Upper lobe of left lung (tissue), 6 donors: Measurements from ENCODE around the gene SNRNP35. TPM values are rescaled to one million over a fixed set of nuclear protein-coding genes. Genes with fewer than 3 reads are reported as not detected.
A peak's percentile ranks its signal among the peaks of the same experiment; 100 is the strongest.
"Not testable (repeated sequence)": the region's sequence is repeated elsewhere in the genome, so short reads cannot be mapped to it uniquely, and the experiment has no call there.

Source experiments
- ATAC-seq, 2 donors: fragments of 200-7000 bp; cut with Tn5 transposase; one replicate each; pipeline ENCODE4 v1.9.1; 2022; ENCODE audit warnings: mild to moderate bottlenecking in 2 of 2, moderate library complexity in 2 of 2; ENCODE audit not compliant: low FRiP score in 2 of 2
- DNase-seq, 2 donors: peaks; one replicate each; pipeline ENCODE4 v3.0.0-alpha.2; 2019 to 2020
- H3K27ac ChIP-seq, 4 donors: fragments of 200-600 bp; sonication (generic); one replicate each; pipeline ENCODE4 v1.5.1; 2016 to 2019
- H3K27me3 ChIP-seq, 4 donors: fragments of 200-600 bp; sonication (generic); one replicate each; pipeline ENCODE4 v1.5.1; 2017 to 2019
- H3K36me3 ChIP-seq, 4 donors: fragments of 200-600 bp; sonication (generic); one replicate each; pipeline ENCODE4 v1.5.1; 2016 to 2019
- H3K4me1 ChIP-seq, 4 donors: fragments of 200-600 bp; sonication (generic); one replicate each; pipeline ENCODE4 v1.5.1; 2018 to 2019
- H3K4me3 ChIP-seq, 4 donors: fragments of 200-600 bp; sonication (generic); one replicate each; pipeline ENCODE4 v1.5.1; 2017 to 2019; ENCODE audit warnings: mild to moderate bottlenecking in 2 of 4, moderate library complexity in 1 of 4
- H3K9me3 ChIP-seq, 4 donors: fragments of 200-600 bp; sonication (generic); one replicate each; pipeline ENCODE4 v1.5.1; 2018 to 2019
- EP300 ChIP-seq, 4 donors: sonication (generic); formaldehyde crosslinking; IDR thresholded peaks; one replicate each; pipeline ENCODE4 v1.5.1; 2017; ENCODE audit warnings: antibody characterized with exemption in 4 of 4, control low read depth in 2 of 4
- POLR2A ChIP-seq, 4 donors: fragments of 450-650 bp; IDR thresholded peaks; one replicate each; pipeline ENCODE4 v1.5.1; 2016 to 2017; ENCODE audit warnings: antibody characterized with exemption in 4 of 4, mild to moderate bottlenecking in 2 of 4
- POLR2AphosphoS5 ChIP-seq, 2 donors: sonication (generic); formaldehyde crosslinking; IDR thresholded peaks; one replicate each; pipeline ENCODE4 v1.5.1; 2017; ENCODE audit warnings: antibody characterized with exemption in 2 of 2
- WGBS, 2 donors: methylation state at CpG; one replicate each; pipeline ENCODE4 v1.1.5; 2017 to 2018; 5-methylcytosine and 5-hydroxymethylcytosine counted together
- total RNA-seq, 6 donors: library from RNA; depleted of rRNA in 4 of 6; stranded (reverse); fragments of >200 nt in 4 of 6; gene quantifications; one replicate each; pipeline versions ENCODE4 v1.1.0 to v1.2.1, GENCODE V29; 2016 to 2021
- TF ChIP-seq, protein P1 (sequence below), 6 experiments: fragments of 450-650 bp in 4 of 6; fragments of 200-600 bp in 2 of 6; sonication (generic) in 2 of 6; IDR thresholded peaks; one replicate each; pipeline ENCODE4 v1.5.1; 2016 to 2019; ENCODE audit warnings: antibody characterized with exemption in 6 of 6
- donor health status: DM: no; HTN: no; CAD: no; lungs with moderate emphysema.
- donor health status: DM: no; HTN: yes; CAD: no; lungs with severe emphysema.

The SNRNP35 gene
- total RNA-seq, 6 donors from 2014 or later, result 16.7 to 50.3 (median 26.6) TPM

DNA sequence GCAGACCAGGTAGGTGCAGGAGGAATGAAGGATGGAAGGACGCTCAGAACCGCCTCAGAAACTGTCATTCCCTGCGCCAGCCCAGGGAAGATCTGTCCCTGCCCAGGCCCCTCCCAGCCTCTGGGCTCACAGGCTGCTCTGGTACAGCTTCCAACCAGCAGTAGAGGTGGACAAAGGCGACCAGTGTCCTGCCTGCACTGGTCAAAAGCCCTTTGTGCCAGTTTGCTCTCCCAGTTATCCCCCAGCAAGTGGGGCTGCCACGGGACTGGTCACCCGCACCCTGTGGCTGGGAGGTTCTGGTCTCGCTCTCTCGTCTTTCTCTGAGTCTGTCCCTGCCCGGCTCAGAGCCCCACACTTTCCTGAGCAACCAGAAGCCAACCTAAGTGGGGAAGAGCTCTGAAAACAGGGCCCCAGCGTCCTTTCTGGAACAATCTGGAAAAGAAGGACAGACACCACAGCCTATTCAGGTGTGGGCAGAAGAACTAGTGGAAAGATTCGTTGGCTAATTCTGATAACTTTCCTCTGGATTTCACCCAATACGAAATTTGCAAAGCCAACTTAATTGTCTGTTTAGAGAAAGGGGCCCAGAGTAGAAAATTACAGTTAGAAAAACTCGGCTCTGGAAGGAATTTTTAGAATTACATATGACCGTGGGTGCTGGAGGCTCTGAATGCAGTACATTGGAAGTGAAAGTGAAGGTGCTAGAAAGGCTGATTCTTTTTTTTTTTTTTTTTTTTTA lies 21.7 kb downstream of the SNRNP35 start:
- 69 to 75% methylated on average over 13 of the region's 14 CpGs for WGBS, 2 donors
- Histone ChIP-seq H3K4me1 (peaks cover 4 to 11% (median 9%) of the 10 kb centered on the region in 4 donors), H3K4me3 (peak overlapping the region in 2 of 4 donors; percentile 9 to 25), H3K27ac (peak overlapping the region; percentile 50 to 81 (median 68)), H3K36me3 (peaks cover 0 to 21% (median 3%) of the 10 kb centered on the region in 4 donors), H3K27me3 (no peaks in the 10 kb centered on the region), H3K9me3 (no peaks in the 10 kb centered on the region)
- no peak for DNase-seq
- ATAC-seq, result no peak
- TF ChIP-seq EP300 (IDR thresholded peaks at IDR 0.05) (no peak), POLR2A (IDR thresholded peaks at IDR 0.05) (no peak)
- TF ChIP-seq, protein P1, sequence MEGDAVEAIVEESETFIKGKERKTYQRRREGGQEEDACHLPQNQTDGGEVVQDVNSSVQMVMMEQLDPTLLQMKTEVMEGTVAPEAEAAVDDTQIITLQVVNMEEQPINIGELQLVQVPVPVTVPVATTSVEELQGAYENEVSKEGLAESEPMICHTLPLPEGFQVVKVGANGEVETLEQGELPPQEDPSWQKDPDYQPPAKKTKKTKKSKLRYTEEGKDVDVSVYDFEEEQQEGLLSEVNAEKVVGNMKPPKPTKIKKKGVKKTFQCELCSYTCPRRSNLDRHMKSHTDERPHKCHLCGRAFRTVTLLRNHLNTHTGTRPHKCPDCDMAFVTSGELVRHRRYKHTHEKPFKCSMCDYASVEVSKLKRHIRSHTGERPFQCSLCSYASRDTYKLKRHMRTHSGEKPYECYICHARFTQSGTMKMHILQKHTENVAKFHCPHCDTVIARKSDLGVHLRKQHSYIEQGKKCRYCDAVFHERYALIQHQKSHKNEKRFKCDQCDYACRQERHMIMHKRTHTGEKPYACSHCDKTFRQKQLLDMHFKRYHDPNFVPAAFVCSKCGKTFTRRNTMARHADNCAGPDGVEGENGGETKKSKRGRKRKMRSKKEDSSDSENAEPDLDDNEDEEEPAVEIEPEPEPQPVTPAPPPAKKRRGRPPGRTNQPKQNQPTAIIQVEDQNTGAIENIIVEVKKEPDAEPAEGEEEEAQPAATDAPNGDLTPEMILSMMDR (IDR thresholded peaks at IDR 0.05), result no peak

DNA sequence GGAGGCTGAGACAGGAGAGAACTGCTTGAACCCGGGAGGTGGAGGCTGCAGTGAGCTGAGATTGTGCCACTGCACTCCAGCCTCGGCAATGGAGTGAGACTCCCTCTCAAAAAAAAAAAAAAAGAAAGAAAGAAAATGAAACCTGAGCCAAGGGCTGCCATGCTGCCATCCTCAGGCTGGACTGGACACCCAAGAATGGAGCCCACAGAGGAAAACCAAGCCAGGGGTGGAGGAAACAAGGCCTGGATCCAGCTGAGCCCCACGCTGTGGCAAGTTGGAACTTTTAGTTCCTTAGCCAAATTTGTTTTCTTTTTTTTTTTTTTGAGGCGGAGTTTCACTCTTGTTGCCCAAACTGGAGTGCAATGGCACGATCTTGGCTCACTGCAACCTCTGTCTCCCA lies 23.3 kb downstream of the SNRNP35 start:
- H3K27me3 ChIP-seq, H3K4me3 ChIP-seq, H3K9me3 ChIP-seq, ATAC-seq, H3K27ac ChIP-seq, DNase-seq: not testable (repeated sequence)
- Histone ChIP-seq H3K4me1 (peaks cover 4 to 11% (median 9%) of the 10 kb centered on the region in 4 donors), H3K36me3 (peaks cover 0 to 19% (median 0%) of the 10 kb centered on the region in 4 donors)
- WGBS, 2 donors, result 91 to 95% methylated on average over 5 of the region's 5 CpGs

DNA sequence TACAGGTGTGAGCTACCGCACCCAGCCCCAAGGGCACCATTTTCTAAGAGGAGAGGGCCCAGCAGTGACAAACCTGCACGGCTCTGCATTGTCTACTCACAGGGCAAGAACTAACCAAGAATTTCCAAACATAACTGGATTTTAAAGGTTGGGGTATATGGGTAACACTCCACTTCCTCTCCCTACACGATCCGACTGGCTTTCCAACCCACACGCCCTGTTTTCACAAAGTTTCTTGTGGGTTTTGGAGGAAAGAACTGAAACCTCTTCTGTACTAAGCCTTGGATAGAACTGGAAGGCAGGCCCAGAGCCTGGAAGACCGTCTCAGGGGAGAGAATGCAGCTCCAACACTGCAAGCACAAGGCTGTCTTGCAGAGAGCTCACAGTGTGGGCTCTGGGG lies 24.9 kb downstream of the SNRNP35 start:
- no peaks in the 10 kb centered on the region for H3K27me3 ChIP-seq
- H3K4me1 ChIP-seq, result peaks cover 4 to 11% (median 9%) of the 10 kb centered on the region in 4 donors
- H3K27ac ChIP-seq, result no peak overlapping the region
- H3K4me3 ChIP-seq, result no peak overlapping the region
- 83 to 85% methylated on average over 6 of the region's 6 CpGs for WGBS, 2 donors
- DNase-seq (no peak), ATAC-seq (no peak)
- no peaks in the 10 kb centered on the region for H3K9me3 ChIP-seq
- H3K36me3 ChIP-seq, result peaks cover 0 to 15% (median 0%) of the 10 kb centered on the region in 4 donors
- TF ChIP-seq, protein P1 (IDR thresholded peaks at IDR 0.05), result no peak
- TF ChIP-seq POLR2A (IDR thresholded peaks at IDR 0.05), result no peak
- TF ChIP-seq EP300 (IDR thresholded peaks at IDR 0.05), result no peak
- no peak for TF ChIP-seq POLR2AphosphoS5 (IDR thresholded peaks at IDR 0.05)

DNA sequence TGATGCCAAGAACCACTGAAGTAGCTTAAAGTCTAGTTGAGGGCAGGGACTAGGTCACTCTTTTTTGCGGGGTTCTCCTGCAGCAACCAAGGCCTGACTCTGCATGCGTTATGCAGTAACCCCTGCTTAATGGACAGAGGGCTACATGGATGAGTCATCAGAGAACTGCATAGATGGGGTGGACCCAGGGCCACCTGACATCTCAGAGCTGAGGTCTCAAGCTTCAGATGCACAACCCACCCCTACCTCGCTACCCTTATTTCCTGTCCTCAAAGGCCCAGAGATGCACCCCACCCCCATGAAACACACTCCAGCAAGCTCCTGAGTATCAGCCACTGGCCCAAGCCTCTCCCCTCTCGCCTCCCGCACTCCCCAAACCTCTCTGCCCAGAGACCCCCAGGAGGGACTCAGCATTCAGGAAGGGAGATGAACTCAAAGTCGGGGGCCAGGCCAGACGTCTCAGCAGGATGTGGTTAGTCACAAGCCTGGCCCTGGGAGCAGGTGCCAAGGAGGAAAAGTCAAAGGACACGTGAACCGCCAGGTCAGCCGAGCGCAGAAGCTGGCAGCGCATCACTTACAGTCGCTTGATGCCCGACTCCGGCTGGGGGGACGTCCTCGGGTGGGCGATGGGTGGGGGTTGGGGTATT lies 25.8 kb downstream of the SNRNP35 start:
- Histone ChIP-seq H3K36me3 (peaks cover 0 to 15% (median 0%) of the 10 kb centered on the region in 4 donors), H3K9me3 (no peaks in the 10 kb centered on the region), H3K4me1 (peaks cover 4 to 10% (median 9%) of the 10 kb centered on the region in 4 donors), H3K4me3 (no peak overlapping the region), H3K27me3 (no peaks in the 10 kb centered on the region), H3K27ac (no peak overlapping the region)
- WGBS, 2 donors, result 67 to 76% methylated on average over 18 of the region's 18 CpGs
- DNase-seq (no peak), ATAC-seq (no peak)
- TF ChIP-seq, protein P1 (IDR thresholded peaks at IDR 0.05), result no peak
- TF ChIP-seq EP300 (IDR thresholded peaks at IDR 0.05) (no peak), POLR2AphosphoS5 (IDR thresholded peaks at IDR 0.05) (no peak), POLR2A (IDR thresholded peaks at IDR 0.05) (no peak)

DNA sequence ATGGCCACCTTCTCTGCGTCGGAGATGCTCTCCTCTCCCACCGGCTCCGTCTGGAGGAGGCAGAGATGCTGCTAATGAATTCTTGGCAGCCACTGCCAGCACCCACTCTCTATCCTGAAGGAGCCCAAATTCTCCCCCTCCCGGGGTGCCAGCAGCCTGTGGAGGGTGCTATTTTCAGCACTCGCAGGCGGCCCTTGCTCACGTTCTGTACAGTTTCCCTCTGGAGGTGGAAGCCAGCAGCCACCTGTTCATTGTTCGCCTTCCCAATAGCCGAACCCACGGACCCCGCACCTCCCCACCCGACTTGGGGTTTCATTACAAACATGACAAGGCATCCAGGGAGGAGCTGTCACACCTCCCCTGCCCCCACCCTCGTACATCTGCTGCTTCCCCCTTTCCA lies 27.8 kb downstream of the SNRNP35 start:
- WGBS, 2 donors, result 85 to 90% methylated on average over 11 to 14 of the region's 14 CpGs
- TF ChIP-seq, protein P1 (IDR thresholded peaks at IDR 0.05), result no peak
- TF ChIP-seq EP300 (IDR thresholded peaks at IDR 0.05) (no peak), POLR2A (IDR thresholded peaks at IDR 0.05) (no peak), POLR2AphosphoS5 (IDR thresholded peaks at IDR 0.05) (no peak)
- Histone ChIP-seq H3K27ac (no peak overlapping the region), H3K4me3 (no peak overlapping the region), H3K9me3 (no peaks in the 10 kb centered on the region), H3K36me3 (peaks cover 0 to 15% (median 0%) of the 10 kb centered on the region in 4 donors), H3K4me1 (no peaks in the 10 kb centered on the region), H3K27me3 (no peaks in the 10 kb centered on the region)
- DNase-seq (no peak), ATAC-seq (no peak)
